Suprapubic skin (tissue), 4 donors: ENCODE results near the gene CTU2. TPM values are rescaled to one million over a fixed set of nuclear protein-coding genes. Genes with fewer than 3 reads are reported as not detected.

Source experiments
- DNase-seq, 2 donors: peaks; one replicate each; pipeline ENCODE4 v3.0.0-alpha.2; 2019; ENCODE audit warnings: low spot score in 2 of 2
- H3K27ac ChIP-seq: fragments of 200-600 bp; sonication (generic); one replicate; pipeline ENCODE4 v1.5.1; 2019
- H3K27me3 ChIP-seq: fragments of 200-600 bp; sonication (generic); one replicate; pipeline ENCODE4 v1.5.1; 2019
- H3K36me3 ChIP-seq: fragments of 200-600 bp; sonication (generic); one replicate; pipeline ENCODE4 v1.5.1; 2019
- H3K4me1 ChIP-seq: fragments of 200-600 bp; sonication (generic); one replicate; pipeline ENCODE4 v1.5.1; 2019
- H3K4me3 ChIP-seq: fragments of 200-600 bp; sonication (generic); one replicate; pipeline ENCODE4 v1.5.1; 2019; ENCODE audit warnings: mild to moderate bottlenecking
- H3K9me3 ChIP-seq: fragments of 200-600 bp; sonication (generic); one replicate; pipeline ENCODE4 v1.5.1; 2019
- CTCF ChIP-seq, 2 donors: fragments of 200-600 bp in 1 of 2; fragments of 450-650 bp in 1 of 2; sonication (generic) in 1 of 2; IDR thresholded peaks; one replicate each; pipeline ENCODE4 v1.5.1; 2016 to 2019; ENCODE audit warnings: antibody characterized with exemption in 2 of 2, mild to moderate bottlenecking in 1 of 2, moderate library complexity in 1 of 2
- EP300 ChIP-seq: sonication (generic); formaldehyde crosslinking; IDR thresholded peaks from one replicate; pipeline ENCODE4 v1.6.1; 2017; ENCODE audit warnings: antibody characterized with exemption
- POLR2A ChIP-seq, 2 donors: fragments of 450-650 bp; IDR thresholded peaks; one replicate each; pipeline ENCODE4 v1.6.1; 2017; ENCODE audit warnings: antibody characterized with exemption in 2 of 2, mild to moderate bottlenecking in 2 of 2, moderate library complexity in 2 of 2
- POLR2AphosphoS5 ChIP-seq, 3 donors: sonication (generic); formaldehyde crosslinking; IDR thresholded peaks; one replicate each; pipeline ENCODE4 v1.6.1; 2017; ENCODE audit warnings: antibody characterized with exemption in 3 of 3
- WGBS: methylation state at CpG from one replicate; pipeline ENCODE4 v1.1.5; 2018; 5-methylcytosine and 5-hydroxymethylcytosine counted together
- total RNA-seq, 4 donors: library from RNA; depleted of rRNA; stranded (reverse); fragments of >200 nt; gene quantifications; one replicate each; pipeline ENCODE4 v1.1.0, GENCODE V29; 2016

The CTU2 gene
- total RNA-seq, 4 donors from 2014 or later = 7.8 to 17.8 (median 10.9) TPM

- no peak overlapping the region for H3K27ac ChIP-seq
- TF ChIP-seq POLR2AphosphoS5 (IDR thresholded peaks at IDR 0.05) = no peak
- no peak for TF ChIP-seq POLR2A (IDR thresholded peaks at IDR 0.05)
- no peak for TF ChIP-seq EP300
- no peak for TF ChIP-seq CTCF (IDR thresholded peaks at IDR 0.05)
- H3K9me3 ChIP-seq = no peaks in the 10 kb centered on the region
- no peak overlapping the region for H3K4me3 ChIP-seq
- H3K4me1 ChIP-seq = no peaks in the 10 kb centered on the region
- WGBS = 71% methylated on average over 10 of the region's 10 CpGs
- peak in 1 of 2 donors; percentile 64 for DNase-seq
- H3K36me3 ChIP-seq = no peaks in the 10 kb centered on the region
- no peaks in the 10 kb centered on the region for H3K27me3 ChIP-seq
Measured at GRCh38 chr16:88669980-88670379, 36.3 kb upstream of the CTU2 start.

GRCh38 chr16:88671806-88672205, 34.5 kb upstream of the CTU2 start:
- no peak for DNase-seq
- no peak overlapping the region for H3K27ac ChIP-seq
- no peak overlapping the region for H3K4me3 ChIP-seq
- H3K4me1 ChIP-seq = no peaks in the 10 kb centered on the region
- 94% methylated on average over 12 of the region's 23 CpGs for WGBS
- H3K9me3 ChIP-seq = no peaks in the 10 kb centered on the region
- no peaks in the 10 kb centered on the region for H3K36me3 ChIP-seq
- peaks cover 3% of the 10 kb centered on the region for H3K27me3 ChIP-seq
- no peak for TF ChIP-seq POLR2AphosphoS5 (IDR thresholded peaks at IDR 0.05)
- TF ChIP-seq POLR2A (IDR thresholded peaks at IDR 0.05) = no peak
- TF ChIP-seq EP300 = no peak
- no peak for TF ChIP-seq CTCF (IDR thresholded peaks at IDR 0.05)

GRCh38 chr16:88672776-88673175, 33.5 kb upstream of the CTU2 start:
- peaks cover 8% of the 10 kb centered on the region for H3K27me3 ChIP-seq
- DNase-seq = no peak
- no peak overlapping the region for H3K27ac ChIP-seq
- 58% methylated on average over 11 of the region's 11 CpGs for WGBS
- H3K4me3 ChIP-seq = no peak overlapping the region
- no peak for TF ChIP-seq POLR2AphosphoS5 (IDR thresholded peaks at IDR 0.05)
- TF ChIP-seq POLR2A (IDR thresholded peaks at IDR 0.05) = no peak
- no peak for TF ChIP-seq EP300
- TF ChIP-seq CTCF (IDR thresholded peaks at IDR 0.05) = no peak
- H3K9me3 ChIP-seq = no peaks in the 10 kb centered on the region
- no peaks in the 10 kb centered on the region for H3K4me1 ChIP-seq
- H3K36me3 ChIP-seq = no peaks in the 10 kb centered on the region

- H3K27me3 ChIP-seq = peaks cover 18% of the 10 kb centered on the region
- no peaks in the 10 kb centered on the region for H3K4me1 ChIP-seq
- H3K4me3 ChIP-seq = no peak overlapping the region
- no peak for DNase-seq
- no peaks in the 10 kb centered on the region for H3K9me3 ChIP-seq
- TF ChIP-seq EP300 = no peak
- no peak for TF ChIP-seq CTCF (IDR thresholded peaks at IDR 0.05)
- no peak for TF ChIP-seq POLR2A (IDR thresholded peaks at IDR 0.05)
- TF ChIP-seq POLR2AphosphoS5 (IDR thresholded peaks at IDR 0.05) = no peak
- no peak overlapping the region for H3K27ac ChIP-seq
- 97% methylated on average over 18 of the region's 19 CpGs for WGBS
- no peaks in the 10 kb centered on the region for H3K36me3 ChIP-seq
Measured at GRCh38 chr16:88673716-88674379, 32.5 kb upstream of the CTU2 start.

- Histone ChIP-seq H3K36me3 (no peaks in the 10 kb centered on the region), H3K27me3 (peaks cover 34% of the 10 kb centered on the region), H3K4me3 (no peak overlapping the region), H3K4me1 (peaks cover 5% of the 10 kb centered on the region), H3K9me3 (no peaks in the 10 kb centered on the region), H3K27ac (no peak overlapping the region)
- WGBS = 78% methylated on average over 13 of the region's 22 CpGs
- no peak for DNase-seq
- TF ChIP-seq CTCF (IDR thresholded peaks at IDR 0.05) = no peak
- TF ChIP-seq EP300 = no peak
- no peak for TF ChIP-seq POLR2AphosphoS5 (IDR thresholded peaks at IDR 0.05)
- TF ChIP-seq POLR2A (IDR thresholded peaks at IDR 0.05) = no peak
Measured at GRCh38 chr16:88676502-88677242, 29.6 kb upstream of the CTU2 start.
